ENCODE results near the gene SLC35A5. TPM values are rescaled to one million over a fixed set of nuclear protein-coding genes. Genes with fewer than 3 reads are reported as not detected.
"Not testable (repeated sequence)": the region's sequence is repeated elsewhere in the genome, so short reads cannot be mapped to it uniquely, and the experiment has no call there.

Gene SLC35A5
- total RNA-seq, 2 donors from 2014 or later = 24.3 to 33.6 TPM

DNA sequence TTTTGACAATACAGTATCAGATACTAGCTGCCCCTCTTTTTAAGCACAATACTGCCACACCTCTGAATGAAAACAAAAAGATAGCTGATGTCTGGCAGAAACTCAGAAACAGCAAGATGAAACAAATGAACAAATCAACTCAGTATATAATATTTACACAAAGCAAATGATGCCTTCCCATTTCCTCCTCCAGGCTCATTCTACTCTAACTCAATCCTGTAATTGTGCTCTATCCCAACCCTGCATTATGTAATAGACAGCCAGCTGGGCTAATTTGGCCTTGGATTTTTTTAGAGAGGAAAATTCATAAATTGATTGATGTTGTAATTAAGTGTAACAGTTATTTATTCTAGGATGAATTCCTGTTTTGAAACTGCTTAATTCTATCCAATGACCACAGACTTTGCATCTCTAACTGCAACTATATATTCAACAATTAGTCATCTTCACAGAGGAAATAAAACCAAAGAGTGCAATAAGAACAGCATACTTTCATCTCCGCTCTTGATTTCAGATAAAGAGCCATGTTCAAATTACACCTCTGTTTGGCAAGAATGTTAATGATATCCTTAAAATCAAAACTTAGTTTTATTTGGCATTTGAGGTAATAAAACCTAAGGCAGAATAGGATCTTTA lies 6.2 kb upstream of the SLC35A5 start:
- H3K27me3 ChIP-seq = no peaks in the 10 kb centered on the region
- no peaks in the 10 kb centered on the region for H3K36me3 ChIP-seq
- no peak overlapping the region for H3K4me3 ChIP-seq
- DNase-seq = no peak
- peak overlapping the region; percentile 19 for H3K27ac ChIP-seq
- intact Hi-C loops (cut with DNase I) = no loop called here
- no peaks in the 10 kb centered on the region for H3K9me3 ChIP-seq
- TF ChIP-seq, protein P1, sequence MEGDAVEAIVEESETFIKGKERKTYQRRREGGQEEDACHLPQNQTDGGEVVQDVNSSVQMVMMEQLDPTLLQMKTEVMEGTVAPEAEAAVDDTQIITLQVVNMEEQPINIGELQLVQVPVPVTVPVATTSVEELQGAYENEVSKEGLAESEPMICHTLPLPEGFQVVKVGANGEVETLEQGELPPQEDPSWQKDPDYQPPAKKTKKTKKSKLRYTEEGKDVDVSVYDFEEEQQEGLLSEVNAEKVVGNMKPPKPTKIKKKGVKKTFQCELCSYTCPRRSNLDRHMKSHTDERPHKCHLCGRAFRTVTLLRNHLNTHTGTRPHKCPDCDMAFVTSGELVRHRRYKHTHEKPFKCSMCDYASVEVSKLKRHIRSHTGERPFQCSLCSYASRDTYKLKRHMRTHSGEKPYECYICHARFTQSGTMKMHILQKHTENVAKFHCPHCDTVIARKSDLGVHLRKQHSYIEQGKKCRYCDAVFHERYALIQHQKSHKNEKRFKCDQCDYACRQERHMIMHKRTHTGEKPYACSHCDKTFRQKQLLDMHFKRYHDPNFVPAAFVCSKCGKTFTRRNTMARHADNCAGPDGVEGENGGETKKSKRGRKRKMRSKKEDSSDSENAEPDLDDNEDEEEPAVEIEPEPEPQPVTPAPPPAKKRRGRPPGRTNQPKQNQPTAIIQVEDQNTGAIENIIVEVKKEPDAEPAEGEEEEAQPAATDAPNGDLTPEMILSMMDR (IDR thresholded peaks at IDR 0.05) = no peak
- no peak overlapping the region for H3K9ac ChIP-seq (ENCODE audit: low read depth in 2 of 2, low read length in 2 of 2)
- H3K4me1 ChIP-seq = peaks cover 10% of the 10 kb centered on the region

DNA sequence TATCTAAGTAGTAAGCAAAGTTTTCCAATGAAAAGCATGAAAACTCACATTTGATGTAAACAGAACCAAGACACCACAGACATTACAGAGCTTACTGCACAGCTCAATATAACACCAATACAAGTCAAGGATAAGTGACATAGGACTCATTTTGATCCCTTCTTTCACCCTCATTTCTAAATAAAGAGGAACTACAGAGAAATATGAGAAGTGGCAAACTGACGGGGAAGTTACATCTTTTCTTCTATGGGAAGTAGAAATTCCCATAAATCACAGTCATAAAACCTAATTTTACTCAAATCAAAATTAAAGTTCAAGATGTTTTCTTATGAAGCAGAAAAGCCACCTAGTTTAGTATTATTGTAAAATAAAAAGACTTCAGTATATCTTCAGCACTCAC lies 3.9 kb upstream of the SLC35A5 start:
- H3K9me3 ChIP-seq = no peaks in the 10 kb centered on the region
- intact Hi-C loops (cut with DNase I) = no loop called here
- no peak overlapping the region for H3K9ac ChIP-seq (ENCODE audit: low read depth in 2 of 2, low read length in 2 of 2)
- no peaks in the 10 kb centered on the region for H3K36me3 ChIP-seq
- H3K4me3 ChIP-seq = no peak overlapping the region
- TF ChIP-seq, protein P1 (IDR thresholded peaks at IDR 0.05) = no peak
- H3K4me1 ChIP-seq = peaks cover 8% of the 10 kb centered on the region
- no peak for DNase-seq
- H3K27ac ChIP-seq = no peak overlapping the region
- H3K27me3 ChIP-seq = no peaks in the 10 kb centered on the region

DNA sequence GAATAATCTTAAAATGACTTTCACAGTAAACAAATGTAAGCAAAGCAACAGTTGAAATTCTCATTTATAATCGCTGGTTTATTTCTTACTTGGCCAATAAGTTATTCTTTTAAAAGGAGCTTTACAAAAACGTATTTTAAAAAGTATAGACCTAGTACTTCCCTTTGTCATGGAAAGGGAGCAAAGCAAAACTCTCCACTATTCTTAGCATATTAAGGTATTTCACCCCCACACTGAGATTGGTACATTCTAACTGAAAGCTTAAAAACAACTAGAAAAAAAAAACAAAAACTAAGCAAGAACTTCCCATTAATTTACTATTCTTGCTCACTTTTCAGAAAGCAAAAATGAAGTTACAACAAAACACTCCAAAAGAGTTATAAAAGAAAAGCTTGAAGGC lies 1.5 kb upstream of the SLC35A5 start:
- peak overlapping the region; percentile 83 for H3K4me3 ChIP-seq
- H3K27ac ChIP-seq = peak overlapping the region; percentile 98
- intact Hi-C loops (cut with DNase I) = no loop called here

DNA sequence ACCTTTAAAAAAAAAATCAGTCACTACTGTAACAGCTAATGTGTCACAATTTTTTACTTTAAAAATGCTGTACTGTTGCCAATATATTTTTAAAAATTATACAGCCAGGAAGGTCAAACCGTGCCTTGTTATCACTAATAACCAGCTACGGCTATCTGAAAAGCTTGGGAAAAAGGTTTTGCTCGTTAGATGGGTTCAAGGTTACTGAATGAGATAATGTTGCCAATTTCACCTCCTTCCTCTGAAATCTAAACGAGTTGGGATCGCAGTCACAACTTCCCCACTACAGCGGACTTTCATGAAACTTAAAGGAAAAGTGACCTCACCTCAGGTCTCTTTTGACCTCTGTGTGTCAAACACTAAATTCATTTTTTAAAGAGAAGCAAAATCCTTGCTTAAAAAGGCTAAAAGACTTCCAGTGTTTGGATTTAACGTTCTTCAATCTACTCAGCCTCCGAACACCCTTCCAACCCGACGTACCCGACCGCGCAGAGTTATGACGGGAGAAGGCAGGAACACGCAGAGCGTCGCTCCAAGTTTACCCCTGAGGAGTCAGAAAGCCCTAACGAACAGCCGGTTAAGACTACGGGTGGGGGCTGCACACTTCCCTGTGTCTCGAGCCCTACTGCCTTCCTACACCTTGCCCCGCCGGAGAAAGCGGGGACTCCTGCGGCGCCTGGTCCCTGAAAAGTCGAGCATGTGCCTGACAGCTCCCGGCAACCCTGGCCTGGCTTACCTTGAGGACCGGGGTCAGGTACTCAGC lies 943 bp upstream of the SLC35A5 start:
- peak; percentile 76 for DNase-seq
- H3K27ac ChIP-seq = peak overlapping the region; percentile 98
- peak overlapping the region; percentile 83 for H3K4me3 ChIP-seq
- H3K9ac ChIP-seq (ENCODE audit: low read depth in 2 of 2, low read length in 2 of 2) = peak overlapping the region; percentile 95 to 99
- no peaks in the 10 kb centered on the region for H3K9me3 ChIP-seq
- peaks cover 12% of the 10 kb centered on the region for H3K4me1 ChIP-seq
- H3K27me3 ChIP-seq = no peaks in the 10 kb centered on the region
- intact Hi-C loops (cut with DNase I) = no loop called here
- H3K36me3 ChIP-seq = no peaks in the 10 kb centered on the region
- TF ChIP-seq, protein P1 (IDR thresholded peaks at IDR 0.05) = no peak

More for the DNA sequence above, 1.5 kb upstream of the SLC35A5 start:
- no peak for DNase-seq
- Histone ChIP-seq H3K36me3 (no peaks in the 10 kb centered on the region), H3K9ac (ENCODE audit: low read depth in 2 of 2, low read length in 2 of 2) (peak overlapping the region in 1 of 2 donors; percentile 99), H3K27me3 (no peaks in the 10 kb centered on the region), H3K9me3 (no peaks in the 10 kb centered on the region), H3K4me1 (peaks cover 12% of the 10 kb centered on the region)
- TF ChIP-seq, protein P1 (IDR thresholded peaks at IDR 0.05) = no peak

DNA sequence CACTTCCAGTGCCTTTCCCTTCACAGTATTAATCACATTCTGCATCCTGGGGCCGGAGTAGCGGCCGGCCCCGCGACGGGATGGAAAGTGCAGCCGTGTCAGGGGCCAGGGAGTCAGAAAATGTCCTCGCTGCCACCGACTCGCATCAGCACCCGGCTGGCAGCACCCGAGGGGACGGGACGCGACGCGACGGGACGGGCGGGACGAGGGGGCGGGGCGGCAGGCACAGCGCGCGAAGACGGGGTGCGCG lies 436 bp upstream of the SLC35A5 start:
- DNase-seq = no peak
- no peaks in the 10 kb centered on the region for H3K36me3 ChIP-seq
- H3K9me3 ChIP-seq = no peaks in the 10 kb centered on the region
- peaks cover 12% of the 10 kb centered on the region for H3K4me1 ChIP-seq
- H3K27me3 ChIP-seq = no peaks in the 10 kb centered on the region
- H3K4me3 ChIP-seq = peak overlapping the region; percentile 83
- H3K9ac ChIP-seq (ENCODE audit: low read depth in 2 of 2, low read length in 2 of 2) = peak overlapping the region; percentile 95 to 99
- intact Hi-C loops (cut with DNase I) = no loop called here
- H3K27ac ChIP-seq = peak overlapping the region; percentile 98
- TF ChIP-seq, protein P1 (IDR thresholded peaks at IDR 0.05) = no peak

DNA sequence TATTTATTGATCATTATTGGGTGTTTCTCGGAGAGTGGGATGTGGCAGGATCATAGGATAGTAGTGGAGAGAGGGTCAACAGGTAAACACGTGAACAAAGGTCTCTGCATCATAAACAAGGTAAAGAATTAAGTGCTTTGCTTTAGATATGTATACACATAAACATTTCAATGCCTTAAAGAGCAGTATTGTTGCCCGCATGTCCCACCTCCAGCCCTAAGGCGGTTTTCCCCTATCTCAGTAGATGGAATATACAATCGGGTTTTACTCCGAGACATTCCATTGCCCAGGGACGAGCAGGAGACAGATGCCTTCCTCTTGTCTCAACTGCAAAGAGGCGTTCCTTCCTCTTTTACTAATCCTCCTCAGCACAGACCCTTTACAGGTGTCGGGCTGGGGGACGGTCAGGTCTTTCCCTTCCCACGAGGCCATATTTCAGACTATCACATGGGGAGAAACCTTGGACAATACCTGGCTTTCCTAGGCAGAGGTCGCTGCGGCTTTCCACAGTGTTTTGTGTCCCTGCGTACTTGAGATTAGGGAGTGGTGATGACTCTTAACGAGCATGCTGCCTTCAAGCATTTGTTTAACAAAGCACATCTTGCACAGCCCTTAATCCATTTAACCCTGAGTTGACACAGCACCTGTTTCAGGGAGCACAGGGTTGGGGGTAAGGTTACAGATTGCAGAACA lies 2.5 kb downstream of the SLC35A5 start:
- H3K9ac ChIP-seq (ENCODE audit: low read depth in 2 of 2, low read length in 2 of 2); H3K27ac ChIP-seq; H3K36me3 ChIP-seq; DNase-seq; H3K4me3 ChIP-seq; intact Hi-C loops (cut with DNase I); H3K9me3 ChIP-seq; H3K27me3 ChIP-seq: not testable (repeated sequence)
- peaks cover 12% of the 10 kb centered on the region for H3K4me1 ChIP-seq
